A673 (cell line): ENCODE measurements around the gene GYS2.

Source experiments
- EZH2 ChIP-seq: fragments of 200-600 bp; sonication (generic); IDR thresholded peaks from 2 replicates; pipeline ENCODE4 v1.6.1; 2017; ENCODE audit warnings: borderline replicate concordance, low read depth, mild to moderate bottlenecking, mixed read lengths, antibody characterized with exemption, low read length; ENCODE audit not compliant: poor library complexity, severe bottlenecking
- TF ChIP-seq, protein P1 (sequence below): fragments of 300-800, 200-600 bp; sonication (generic); conservative IDR thresholded peaks from 2 replicates; pipeline ENCODE4 v1.5.1; 2017; ENCODE audit warnings: low read depth, mild to moderate bottlenecking, antibody characterized with exemption, low read length, moderate library complexity, mixed read lengths

DNA sequence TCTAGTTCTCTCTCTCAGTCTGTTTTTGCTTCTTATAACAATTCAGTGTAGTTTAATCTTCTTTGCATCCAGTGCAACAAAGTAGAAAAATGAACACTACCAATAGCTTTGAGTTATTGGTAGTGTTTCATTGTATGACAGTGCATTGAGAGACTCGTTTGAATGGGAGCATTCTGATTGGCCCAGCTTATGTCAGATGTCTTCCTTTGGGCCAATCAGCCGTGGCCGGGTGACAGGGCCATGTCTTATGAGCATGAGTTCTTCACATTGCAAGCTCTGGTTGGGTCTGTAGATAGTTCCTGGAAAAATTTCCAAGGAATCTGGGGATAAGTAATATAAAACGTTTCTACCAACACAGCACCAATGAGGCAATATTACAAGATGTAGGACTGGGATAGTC is 36.5 kb downstream of the GYS2 start:
- TF ChIP-seq, protein P1, sequence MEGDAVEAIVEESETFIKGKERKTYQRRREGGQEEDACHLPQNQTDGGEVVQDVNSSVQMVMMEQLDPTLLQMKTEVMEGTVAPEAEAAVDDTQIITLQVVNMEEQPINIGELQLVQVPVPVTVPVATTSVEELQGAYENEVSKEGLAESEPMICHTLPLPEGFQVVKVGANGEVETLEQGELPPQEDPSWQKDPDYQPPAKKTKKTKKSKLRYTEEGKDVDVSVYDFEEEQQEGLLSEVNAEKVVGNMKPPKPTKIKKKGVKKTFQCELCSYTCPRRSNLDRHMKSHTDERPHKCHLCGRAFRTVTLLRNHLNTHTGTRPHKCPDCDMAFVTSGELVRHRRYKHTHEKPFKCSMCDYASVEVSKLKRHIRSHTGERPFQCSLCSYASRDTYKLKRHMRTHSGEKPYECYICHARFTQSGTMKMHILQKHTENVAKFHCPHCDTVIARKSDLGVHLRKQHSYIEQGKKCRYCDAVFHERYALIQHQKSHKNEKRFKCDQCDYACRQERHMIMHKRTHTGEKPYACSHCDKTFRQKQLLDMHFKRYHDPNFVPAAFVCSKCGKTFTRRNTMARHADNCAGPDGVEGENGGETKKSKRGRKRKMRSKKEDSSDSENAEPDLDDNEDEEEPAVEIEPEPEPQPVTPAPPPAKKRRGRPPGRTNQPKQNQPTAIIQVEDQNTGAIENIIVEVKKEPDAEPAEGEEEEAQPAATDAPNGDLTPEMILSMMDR: no peak
- TF ChIP-seq EZH2: no peak
